GM21528 (cell line): ENCODE data around the gene CHCHD3.
"Not testable (repeated sequence)": the region's sequence is repeated elsewhere in the genome, so short reads cannot be mapped to it uniquely, and the experiment has no call there.

ENCODE experiments used
- ATAC-seq: cut with Tn5 transposase; IDR thresholded peaks from one replicate; pipeline ENCODE4 v1.9.1; 2021; ENCODE audit warnings: mild to moderate bottlenecking, moderate library complexity; ENCODE audit not compliant: unreplicated experiment, low FRiP score

CHCHD3 gene

GRCh38 chr7:133015888-133016287, 66.0 kb downstream of the CHCHD3 start:
- no peak for ATAC-seq

GRCh38 chr7:133011746-133012145, 70.1 kb downstream of the CHCHD3 start:
- ATAC-seq: no peak

DNA sequence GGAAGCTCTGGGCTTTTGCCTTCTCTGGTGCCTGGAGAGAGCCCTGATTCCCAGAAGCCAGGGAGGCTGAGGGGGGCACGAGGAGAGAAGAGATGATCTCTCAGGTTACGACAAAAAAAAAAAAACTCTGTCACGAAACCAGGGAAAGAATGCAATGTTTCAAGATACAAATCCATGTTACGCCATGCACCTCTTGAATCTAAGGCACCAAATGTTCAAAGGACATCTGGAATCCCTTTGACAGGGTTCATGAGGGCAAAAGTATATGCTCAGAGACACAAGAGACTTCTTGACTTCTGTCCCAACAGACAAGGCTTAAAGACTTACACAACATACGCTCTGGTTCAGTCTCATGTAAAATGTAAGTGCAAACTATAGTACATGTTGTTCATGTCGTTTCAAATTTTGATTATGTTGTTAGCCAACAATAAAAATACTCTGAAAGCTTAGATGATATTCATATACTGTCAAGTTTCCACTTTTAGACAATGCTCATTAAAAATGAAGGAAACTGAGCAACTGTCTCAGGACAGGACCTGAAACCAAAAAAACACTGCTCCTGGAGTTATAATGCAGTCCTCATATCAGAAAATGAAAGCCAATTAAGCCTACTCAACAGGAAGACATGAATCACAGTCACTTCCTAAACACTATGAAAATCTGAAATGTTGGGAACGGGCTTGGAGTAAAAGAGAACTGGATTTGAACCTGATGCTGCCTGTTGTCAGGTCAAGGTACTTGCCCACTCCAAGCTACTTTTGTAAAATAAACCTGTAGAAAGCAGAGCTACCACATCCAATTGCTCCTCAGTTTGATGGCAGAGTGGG, 72.3 kb downstream of the CHCHD3 start:
- no peak for ATAC-seq

GRCh38 chr7:133007961-133008360, 73.9 kb downstream of the CHCHD3 start:
- ATAC-seq: no peak

DNA sequence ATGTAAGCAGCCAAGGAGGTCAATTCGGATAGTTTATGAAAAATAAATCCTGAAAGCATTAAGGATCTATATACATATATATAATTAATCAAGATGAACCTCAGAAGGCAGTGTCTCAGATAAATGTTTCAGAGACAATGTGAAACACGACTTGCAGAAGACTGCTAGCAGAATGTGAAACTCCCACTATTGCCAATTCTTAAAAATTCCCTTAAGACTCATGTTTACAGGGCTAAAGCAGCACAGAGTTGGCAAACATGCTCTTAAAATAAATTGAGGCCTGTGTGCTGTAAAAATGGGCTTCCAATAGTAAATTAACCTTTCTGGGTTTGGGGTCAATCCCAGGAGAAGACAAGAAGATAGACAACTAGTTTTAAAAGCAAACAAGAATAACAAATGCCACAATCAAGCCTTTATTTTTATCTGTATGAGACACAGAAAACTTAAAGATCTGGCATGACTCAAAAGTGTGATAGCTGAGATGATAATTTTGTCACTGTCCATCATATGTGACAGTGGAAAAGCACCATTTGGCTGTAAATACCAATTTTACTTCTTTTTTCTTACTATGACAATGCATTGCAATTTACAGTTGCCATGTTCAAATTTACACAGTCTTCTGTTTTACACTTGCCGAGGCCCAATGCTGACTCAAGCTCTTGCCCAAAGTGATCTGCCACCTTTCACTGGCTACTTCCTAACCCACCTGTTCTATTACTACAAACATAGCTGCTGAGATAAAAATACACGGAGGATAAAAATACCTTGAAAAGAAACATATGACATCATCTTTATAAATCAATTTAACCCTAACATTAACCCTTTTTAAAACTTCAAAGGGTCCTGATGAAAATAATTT, 78.6 kb downstream of the CHCHD3 start:
- ATAC-seq: no peak

DNA sequence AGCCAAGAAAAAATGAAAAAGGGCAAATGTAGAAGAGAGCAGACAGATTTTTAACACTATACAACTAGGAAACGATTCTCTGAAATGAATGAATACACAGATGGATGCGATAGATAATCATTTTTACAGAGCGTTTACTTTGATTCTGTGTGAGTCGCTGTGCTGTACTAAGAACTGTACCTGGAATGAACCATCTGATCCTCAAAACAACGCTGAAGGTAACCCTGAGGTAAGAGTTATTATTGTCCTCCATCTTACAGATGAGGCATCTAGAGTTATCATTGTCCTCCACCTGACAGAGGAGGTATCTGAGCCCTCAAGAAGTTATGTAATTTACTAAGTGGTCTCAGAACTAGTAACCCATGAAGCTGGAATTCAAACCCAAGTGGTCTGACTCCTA, 80.2 kb downstream of the CHCHD3 start:
- ATAC-seq: no peak

- no peak for ATAC-seq
These were observed 82.0 kb downstream of the CHCHD3 start for GRCh38 chr7:132999845-133000244.

DNA sequence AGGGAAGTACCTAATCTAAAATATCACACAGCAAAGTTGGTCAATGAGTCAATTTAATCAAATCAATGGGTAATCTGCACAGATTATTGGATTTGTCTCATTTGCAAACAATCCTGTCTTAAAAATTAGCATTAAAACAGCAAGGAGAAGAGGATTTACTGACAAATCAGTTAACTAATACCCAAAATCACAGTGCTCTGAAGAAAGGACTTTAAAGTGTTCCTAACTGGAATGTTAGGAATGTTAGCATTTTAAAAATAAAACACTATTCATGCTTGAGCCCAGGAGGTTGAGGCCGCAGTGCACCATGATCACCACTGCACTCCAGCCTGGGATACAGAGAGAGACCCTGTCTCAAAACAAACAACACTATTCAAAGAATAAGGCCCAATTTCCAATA, 83.1 kb downstream of the CHCHD3 start:
- no peak for ATAC-seq

DNA sequence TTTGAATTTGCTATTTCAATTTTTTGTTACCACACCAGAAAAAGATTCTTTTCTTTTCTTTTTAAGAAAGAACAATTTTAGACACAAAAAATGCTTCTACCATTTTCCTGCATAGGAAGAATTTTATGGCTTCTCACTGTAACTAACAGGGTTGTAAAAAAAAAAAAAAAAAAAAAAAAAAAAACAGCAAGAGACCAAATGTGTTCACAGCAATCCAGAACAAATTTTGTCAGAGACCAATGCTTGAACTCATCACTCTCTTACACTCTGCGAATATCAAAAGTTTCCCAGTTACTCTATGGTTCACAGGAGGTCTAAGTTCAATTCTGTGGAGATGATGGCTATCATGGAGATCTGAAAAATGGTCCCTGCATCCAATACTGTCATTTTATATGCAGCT, 84.4 kb downstream of the CHCHD3 start:
- ATAC-seq: no peak

GRCh38 chr7:132996581-132997242, 85.2 kb downstream of the CHCHD3 start:
- ATAC-seq: no peak

GRCh38 chr7:132993377-132994013, 88.4 kb downstream of the CHCHD3 start:
- no peak for ATAC-seq

DNA sequence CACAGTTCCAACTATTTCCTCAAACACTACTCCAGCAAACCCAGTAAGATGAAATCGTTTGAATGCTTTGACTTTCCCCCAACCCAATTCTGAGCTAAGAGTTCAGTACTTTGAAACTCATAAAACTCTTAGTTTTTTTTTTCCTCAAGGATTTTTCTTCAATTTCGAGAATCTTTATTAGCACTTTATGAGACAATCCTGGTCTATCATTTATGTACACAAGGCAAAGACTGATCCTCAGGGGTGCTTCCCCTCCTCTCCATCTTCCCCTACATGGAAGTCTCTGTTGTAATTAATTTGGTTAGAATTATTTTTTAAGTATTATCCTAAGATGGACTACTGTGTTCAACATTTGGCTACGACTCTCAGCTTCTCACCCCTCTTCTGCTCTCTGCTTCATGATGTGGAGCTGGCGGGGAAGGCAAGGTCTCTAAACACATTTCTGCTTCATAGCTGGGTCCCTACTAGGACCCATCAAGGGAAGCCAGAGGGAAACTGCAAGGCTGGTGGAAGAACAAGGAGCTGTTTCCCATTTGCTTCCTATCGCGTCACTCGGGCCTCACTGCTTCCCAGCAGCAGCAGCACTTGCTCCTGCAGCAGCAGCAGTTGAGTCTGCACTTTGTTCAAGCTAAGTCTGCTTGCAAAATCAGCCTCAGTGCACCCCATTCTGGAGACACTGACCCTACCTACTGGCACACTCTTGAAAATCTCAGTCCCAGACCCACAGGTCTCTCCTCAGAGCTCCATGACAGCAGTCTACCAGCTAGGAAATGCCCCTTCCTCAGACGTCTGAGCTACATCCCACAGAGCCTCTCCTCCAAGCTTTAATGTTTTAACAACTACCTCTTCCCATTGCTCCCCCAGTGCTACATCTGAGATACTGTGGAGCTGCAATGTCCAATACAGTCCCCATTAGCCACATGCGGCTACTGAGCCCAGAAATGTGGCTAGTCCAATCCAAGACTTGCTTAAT, 90.0 kb downstream of the CHCHD3 start:
- ATAC-seq: no peak

DNA sequence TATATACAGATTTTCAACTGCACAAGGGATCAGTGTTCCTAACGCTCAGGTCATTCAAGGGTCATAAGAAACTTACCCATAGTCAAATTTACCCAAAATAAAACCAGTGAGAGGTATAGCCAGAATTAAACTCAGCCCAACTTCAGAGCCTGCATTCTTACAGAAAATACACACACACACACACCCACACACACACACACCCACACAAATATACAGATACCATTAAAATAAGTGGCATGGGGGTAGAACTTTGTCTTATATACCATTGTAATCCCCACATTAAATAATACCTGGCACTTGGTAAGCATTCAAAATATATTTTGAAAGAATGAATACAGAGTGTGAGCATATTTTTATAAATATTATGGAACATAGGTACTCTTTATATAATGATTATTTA, 93.8 kb downstream of the CHCHD3 start:
- ATAC-seq: no peak

DNA sequence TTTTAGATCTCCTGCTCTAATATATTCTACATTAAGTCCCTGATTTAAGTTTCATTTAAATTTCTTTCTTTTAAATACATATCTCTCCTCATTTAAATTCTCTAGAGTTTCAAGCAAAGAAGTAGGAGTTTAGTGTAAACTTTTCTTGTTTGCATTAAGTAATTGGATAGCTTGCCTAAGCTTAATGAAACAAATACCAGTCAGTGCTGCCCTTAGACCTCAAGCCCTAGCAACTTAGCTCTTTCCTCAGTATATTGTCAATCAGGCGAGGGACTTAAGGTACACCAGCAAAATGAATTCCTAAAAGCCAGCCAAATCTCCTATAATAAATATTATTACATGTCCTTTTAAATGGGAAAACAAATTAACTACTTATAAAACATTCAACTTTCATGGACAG, 101.5 kb downstream of the CHCHD3 start:
- ATAC-seq: no peak

DNA sequence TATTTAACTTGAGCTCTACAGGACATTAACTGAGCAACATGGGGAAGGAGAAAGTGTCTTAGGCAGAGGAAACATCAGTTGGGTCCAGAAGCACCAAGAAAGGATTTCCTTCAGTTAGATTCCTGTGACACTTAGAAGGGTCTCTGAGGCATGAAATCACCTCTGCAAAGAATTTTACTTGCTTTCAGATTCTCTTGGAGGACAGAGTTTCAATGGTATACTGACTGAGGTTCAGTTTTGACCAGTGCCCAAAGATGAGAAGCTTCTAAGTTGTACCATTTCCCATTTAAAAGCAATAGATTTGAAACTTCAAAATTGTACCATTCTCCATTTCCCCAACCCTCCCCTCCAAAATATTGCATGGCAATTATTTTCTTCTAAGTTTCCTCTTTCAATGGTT, 102.4 kb downstream of the CHCHD3 start:
- ATAC-seq: no peak

DNA sequence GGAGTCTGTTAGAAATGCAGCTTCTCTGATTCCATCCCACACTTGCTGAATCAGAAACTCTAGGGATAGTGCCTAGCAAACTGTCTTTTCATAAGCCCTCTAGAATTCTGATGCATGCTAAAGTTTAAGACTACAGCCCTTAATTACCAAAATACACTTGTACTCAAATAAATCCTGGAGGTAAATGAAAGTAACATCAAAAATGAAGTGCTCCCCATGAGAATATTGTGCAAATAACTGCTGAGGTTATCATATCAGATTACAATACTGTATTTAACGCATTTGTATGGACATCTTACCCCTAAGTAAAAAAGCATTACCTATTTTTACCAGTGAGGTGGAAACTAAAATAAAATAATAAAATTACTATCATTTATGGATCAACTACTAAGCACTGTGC, 104.7 kb downstream of the CHCHD3 start:
- no peak for ATAC-seq

DNA sequence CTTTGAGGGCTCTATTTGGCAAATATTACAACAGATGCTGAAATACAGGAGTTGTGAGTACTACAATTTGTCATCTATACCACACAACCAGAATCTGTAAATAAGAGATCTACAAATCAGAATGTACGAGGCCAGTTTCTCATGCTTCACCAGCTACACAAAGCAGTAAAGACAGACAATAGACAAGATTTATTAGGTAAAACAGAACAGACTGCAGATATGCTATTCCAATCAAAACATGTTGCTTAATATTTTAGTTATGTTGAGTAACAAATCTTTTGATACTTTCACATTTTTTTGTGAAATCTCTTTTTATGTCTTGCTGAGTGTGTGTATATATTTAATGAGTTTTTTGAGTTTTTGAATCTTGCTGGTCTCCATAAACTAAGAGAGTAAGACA, 109.1 kb downstream of the CHCHD3 start:
- no peak for ATAC-seq

DNA sequence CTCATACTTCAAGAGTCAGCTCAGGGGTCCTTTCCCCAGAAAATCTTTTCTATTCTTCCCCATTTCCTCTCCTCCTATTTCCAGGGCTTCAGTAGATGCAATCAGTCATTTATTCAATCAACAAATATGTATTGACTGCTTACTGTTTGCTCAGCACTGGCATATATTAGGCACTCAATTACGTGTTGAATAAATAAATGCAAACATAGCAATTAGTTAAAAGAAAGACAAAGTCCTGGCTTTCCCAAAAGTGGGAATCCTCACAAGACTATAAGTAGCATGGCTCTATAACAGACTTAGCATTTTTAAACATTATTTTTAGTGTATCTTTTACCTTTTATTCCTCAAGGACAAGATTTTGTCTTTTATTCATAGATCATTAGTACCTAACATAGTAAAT, 111.6 kb downstream of the CHCHD3 start:
- ATAC-seq: no peak

- no peak for ATAC-seq
These were observed 112.4 kb downstream of the CHCHD3 start for GRCh38 chr7:132969520-132969919.

GRCh38 chr7:132967470-132967848, 114.4 kb downstream of the CHCHD3 start:
- ATAC-seq: not testable (repeated sequence)
